GM12873 (cell line): ENCODE data around the gene TSPAN18.

Source experiments
- CTCF ChIP-seq: IDR thresholded peaks from 2 replicates; pipeline ENCODE4 v1.5.1; 2012; ENCODE audit warnings: low read depth, mild to moderate bottlenecking, moderate library complexity, low read length, control low read depth; ENCODE audit not compliant: insufficient read depth; ENCODE audit errors: missing control alignments

TSPAN18 gene

GRCh38 chr11:44928816-44929215, 202.1 kb downstream of the TSPAN18 start:
- no peak for TF ChIP-seq CTCF

GRCh38 chr11:44930588-44931302, 204.0 kb downstream of the TSPAN18 start:
- no peak for TF ChIP-seq CTCF

- TF ChIP-seq CTCF = no peak
Observed at GRCh38 chr11:44931466-44931865, 204.7 kb downstream of the TSPAN18 start.

GRCh38 chr11:44934110-44934509, 207.3 kb downstream of the TSPAN18 start:
- TF ChIP-seq CTCF = no peak

- no peak for TF ChIP-seq CTCF
Observed at GRCh38 chr11:44934735-44935250, 208.0 kb downstream of the TSPAN18 start.

- peak; percentile 94 for TF ChIP-seq CTCF
Observed at GRCh38 chr11:44936525-44936924, 209.8 kb downstream of the TSPAN18 start.

GRCh38 chr11:44936951-44937543, 210.3 kb downstream of the TSPAN18 start:
- no peak for TF ChIP-seq CTCF
